Measurements from ENCODE around the gene BLOC1S5. TPM values are rescaled to one million over a fixed set of nuclear protein-coding genes. Genes with fewer than 3 reads are reported as not detected.

Gene BLOC1S5
- total and polyA plus RNA-seq, 2 of the 13 experiments (the other 11 are each of a cell fraction or from before 2014, with no cell fraction given) = 10.5 to 41.5 TPM

DNA sequence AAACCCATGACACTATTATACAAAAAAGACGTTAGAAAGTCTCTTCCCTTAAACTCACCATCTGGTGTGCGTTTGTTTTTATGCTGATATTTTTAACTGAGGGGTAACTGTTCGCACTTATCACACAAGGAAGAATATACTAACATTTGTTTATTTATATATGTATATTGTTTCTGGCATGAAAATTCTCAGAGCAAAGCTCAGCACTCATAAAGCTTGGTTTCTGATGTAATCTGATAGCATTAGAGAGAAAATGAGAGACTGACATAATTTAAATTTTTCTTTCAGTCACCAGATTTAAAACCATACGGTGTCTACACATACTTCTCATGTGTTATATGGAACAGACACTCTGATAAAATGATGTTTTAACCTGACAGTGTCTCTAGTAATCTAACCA lies 6.9 kb downstream of the BLOC1S5 start (continued):
- TF ChIP-seq, protein P1, sequence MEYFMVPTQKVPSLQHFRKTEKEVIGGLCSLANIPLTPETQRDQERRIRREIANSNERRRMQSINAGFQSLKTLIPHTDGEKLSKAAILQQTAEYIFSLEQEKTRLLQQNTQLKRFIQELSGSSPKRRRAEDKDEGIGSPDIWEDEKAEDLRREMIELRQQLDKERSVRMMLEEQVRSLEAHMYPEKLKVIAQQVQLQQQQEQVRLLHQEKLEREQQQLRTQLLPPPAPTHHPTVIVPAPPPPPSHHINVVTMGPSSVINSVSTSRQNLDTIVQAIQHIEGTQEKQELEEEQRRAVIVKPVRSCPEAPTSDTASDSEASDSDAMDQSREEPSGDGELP (IDR thresholded peaks at IDR 0.05; ENCODE audit: borderline replicate concordance, low read depth) = no peak
- TF ChIP-seq NFYB (CRISPR knock-in tag; IDR thresholded peaks at IDR 0.05) (no peak), U2AF2 (IDR thresholded peaks at IDR 0.05; ENCODE audit: low read depth, low read length) (no peak), MED1 (CRISPR knock-in tag; IDR thresholded peaks at IDR 0.05) (no peak)
- TF ChIP-seq, protein P2, sequence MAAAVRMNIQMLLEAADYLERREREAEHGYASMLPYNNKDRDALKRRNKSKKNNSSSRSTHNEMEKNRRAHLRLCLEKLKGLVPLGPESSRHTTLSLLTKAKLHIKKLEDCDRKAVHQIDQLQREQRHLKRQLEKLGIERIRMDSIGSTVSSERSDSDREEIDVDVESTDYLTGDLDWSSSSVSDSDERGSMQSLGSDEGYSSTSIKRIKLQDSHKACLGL (CRISPR knock-in tag; IDR thresholded peaks at IDR 0.05) = no peak

DNA sequence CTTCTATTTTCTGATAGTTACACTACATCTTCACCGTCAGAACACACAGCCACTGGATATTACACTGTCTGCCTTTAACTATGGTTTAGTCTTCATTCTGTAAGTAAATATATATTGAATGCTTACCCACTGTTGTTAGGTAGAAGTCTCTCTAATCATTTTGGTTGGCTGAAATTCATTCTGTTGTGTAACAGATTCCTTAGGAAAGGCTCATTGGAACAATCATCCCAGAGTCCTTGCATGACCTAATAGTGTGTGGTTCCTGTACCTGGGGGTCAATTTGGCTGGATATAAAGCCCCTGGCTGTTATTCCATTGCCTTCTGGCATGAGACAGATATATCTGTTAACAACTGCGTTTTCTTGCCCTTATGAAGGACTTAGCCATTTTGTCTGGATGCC lies 9.9 kb downstream of the BLOC1S5 start:
- ChIA-PET CTCF (ENCODE audit: low intra/inter-chr PET ratio, low total read pairs) (no interaction called here), POLR2A (no interaction called here)
- Histone ChIP-seq H3K4me3 (replicated peaks in 1 of 3; ENCODE audit: insufficient read depth in 1 of 3, low read depth in 2 of 3, low read length in 3 of 3) (no peak overlapping the region), H3K4me2 (ENCODE audit: low read depth, low read length) (no peak overlapping the region), H3K27me3 (ENCODE audit: control insufficient read depth in 1 of 2, insufficient read depth in 2 of 2, low read length in 2 of 2) (no peaks in the 10 kb centered on the region), H4K20me1 (ENCODE audit: insufficient read depth, low read length) (no peaks in the 10 kb centered on the region), H3K79me2 (ENCODE audit: insufficient read depth, low read length) (no peaks in the 10 kb centered on the region), H3K9ac (ENCODE audit: insufficient read depth, low read depth, low read length) (no peak overlapping the region), H3K4me1 (ENCODE audit: insufficient read depth, low read length) (no peaks in the 10 kb centered on the region), H3K27ac (ENCODE audit: extremely low read length, insufficient read depth, low read length) (no peak overlapping the region), H3K9me3 (ENCODE audit: low read length) (no peaks in the 10 kb centered on the region), H3K36me3 (replicated peaks in 1 of 2; ENCODE audit: control insufficient read depth in 1 of 2, insufficient read depth in 2 of 2, low read length in 2 of 2) (peaks cover 10 to 47% of the 10 kb centered on the region in 2 experiments), H2AFZ (ENCODE audit: low read length) (no peak overlapping the region)
- 95% methylated on average over 2 of the region's 2 CpGs for WGBS (ENCODE audit: low lambda C conversion rate)
- no peak for DNase-seq (ENCODE audit: low spot score)
- in situ Hi-C loops (cut with HindIII; ENCODE audit: extremely low pct_ligation_motif_present, low pct_unique_long_range_greater_than_20kb) = no loop called here
- BruUV-seq (replicated peaks) = no TSS peak
- TF ChIP-seq, protein P3, sequence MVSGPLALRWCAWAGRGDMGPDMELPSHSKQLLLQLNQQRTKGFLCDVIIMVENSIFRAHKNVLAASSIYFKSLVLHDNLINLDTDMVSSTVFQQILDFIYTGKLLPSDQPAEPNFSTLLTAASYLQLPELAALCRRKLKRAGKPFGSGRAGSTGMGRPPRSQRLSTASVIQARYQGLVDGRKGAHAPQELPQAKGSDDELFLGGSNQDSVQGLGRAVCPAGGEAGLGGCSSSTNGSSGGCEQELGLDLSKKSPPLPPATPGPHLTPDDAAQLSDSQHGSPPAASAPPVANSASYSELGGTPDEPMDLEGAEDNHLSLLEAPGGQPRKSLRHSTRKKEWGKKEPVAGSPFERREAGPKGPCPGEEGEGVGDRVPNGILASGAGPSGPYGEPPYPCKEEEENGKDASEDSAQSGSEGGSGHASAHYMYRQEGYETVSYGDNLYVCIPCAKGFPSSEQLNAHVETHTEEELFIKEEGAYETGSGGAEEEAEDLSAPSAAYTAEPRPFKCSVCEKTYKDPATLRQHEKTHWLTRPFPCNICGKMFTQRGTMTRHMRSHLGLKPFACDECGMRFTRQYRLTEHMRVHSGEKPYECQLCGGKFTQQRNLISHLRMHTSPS (CRISPR knock-in tag; IDR thresholded peaks at IDR 0.05; ENCODE audit: low read depth) = no peak
- TF ChIP-seq ZNF776 (CRISPR knock-in tag; IDR thresholded peaks at IDR 0.05) (no peak), ZNF251 (CRISPR knock-in tag; IDR thresholded peaks at IDR 0.05) (no peak), POLR2G (IDR thresholded peaks at IDR 0.05; ENCODE audit: low read depth, low read length) (no peak), ZSCAN12 (CRISPR knock-in tag; IDR thresholded peaks at IDR 0.05) (no peak)
- no peak for FAIRE-seq
- no peak for ATAC-seq
- intact Hi-C loops (cut with micrococcal nuclease; ENCODE audit: unreplicated experiment) = no loop called here
